Measurements from ENCODE around the gene ARL6IP6.
A peak's percentile ranks its signal among the peaks of the same experiment; 100 is the strongest.
"Not testable (repeated sequence)": the region's sequence is repeated elsewhere in the genome, so short reads cannot be mapped to it uniquely, and the experiment has no call there.

Gene ARL6IP6

DNA sequence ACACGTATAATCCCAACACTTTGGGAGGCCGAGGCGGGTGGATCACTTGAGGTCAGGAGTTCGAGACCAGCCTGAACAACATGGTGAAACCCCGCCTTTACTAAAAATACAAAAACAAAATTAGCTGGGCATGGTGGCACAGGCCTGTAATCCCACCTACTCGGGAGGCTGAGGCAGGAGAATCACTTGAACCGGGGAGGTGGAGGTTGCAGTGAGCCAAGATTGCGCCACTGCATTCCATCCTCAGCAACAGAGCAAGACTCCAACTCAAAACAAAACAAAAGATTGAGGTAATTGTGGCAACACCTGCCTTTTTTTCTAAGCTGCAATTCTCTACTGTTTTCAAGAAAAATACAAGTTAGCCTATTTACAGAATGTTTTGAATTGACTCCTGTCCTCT lies 4.2 kb downstream of the ARL6IP6 start:
- DNase-seq (ENCODE audit: low read depth in 2 of 2) = not testable (repeated sequence)

DNA sequence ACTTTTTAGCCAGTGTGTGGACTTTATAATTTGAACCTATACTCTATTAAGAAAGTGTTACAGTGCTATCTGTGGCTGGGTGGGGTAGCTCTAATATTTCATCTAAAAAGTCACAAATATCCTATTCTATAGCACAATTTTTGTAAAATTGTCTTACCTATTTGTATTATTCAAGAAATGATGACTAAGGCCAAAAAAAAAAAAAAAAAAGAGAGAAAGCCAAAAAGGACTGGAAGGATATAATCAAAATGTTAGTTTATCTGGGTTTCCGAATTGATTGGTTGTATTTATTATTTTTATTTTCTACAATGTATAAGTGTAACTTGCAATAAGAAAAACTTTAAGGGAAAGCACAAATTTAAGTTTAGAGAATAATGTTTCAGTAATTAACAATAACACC lies 5.5 kb downstream of the ARL6IP6 start:
- DNase-seq (ENCODE audit: low read depth in 2 of 2) = no peak

DNA sequence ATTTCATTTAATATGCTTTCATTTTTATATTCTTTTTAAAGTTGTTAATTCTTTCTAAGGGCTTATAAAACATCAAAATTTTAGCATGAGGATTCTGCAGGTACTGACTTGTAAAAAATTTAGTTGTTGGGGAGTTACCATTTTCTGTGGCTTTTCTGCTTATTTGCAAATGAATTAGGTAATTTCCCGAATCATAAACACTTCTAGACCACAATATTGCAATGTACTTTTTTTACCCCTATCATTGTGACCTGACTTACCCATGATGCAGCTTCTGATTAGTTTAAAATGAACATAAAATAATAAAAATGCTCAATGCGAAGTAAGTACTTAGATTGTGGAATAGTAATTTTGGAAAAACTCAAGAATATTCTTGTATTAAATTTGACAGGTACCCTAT lies 11.4 kb downstream of the ARL6IP6 start:
- no peak for DNase-seq (ENCODE audit: low read depth in 2 of 2)

DNA sequence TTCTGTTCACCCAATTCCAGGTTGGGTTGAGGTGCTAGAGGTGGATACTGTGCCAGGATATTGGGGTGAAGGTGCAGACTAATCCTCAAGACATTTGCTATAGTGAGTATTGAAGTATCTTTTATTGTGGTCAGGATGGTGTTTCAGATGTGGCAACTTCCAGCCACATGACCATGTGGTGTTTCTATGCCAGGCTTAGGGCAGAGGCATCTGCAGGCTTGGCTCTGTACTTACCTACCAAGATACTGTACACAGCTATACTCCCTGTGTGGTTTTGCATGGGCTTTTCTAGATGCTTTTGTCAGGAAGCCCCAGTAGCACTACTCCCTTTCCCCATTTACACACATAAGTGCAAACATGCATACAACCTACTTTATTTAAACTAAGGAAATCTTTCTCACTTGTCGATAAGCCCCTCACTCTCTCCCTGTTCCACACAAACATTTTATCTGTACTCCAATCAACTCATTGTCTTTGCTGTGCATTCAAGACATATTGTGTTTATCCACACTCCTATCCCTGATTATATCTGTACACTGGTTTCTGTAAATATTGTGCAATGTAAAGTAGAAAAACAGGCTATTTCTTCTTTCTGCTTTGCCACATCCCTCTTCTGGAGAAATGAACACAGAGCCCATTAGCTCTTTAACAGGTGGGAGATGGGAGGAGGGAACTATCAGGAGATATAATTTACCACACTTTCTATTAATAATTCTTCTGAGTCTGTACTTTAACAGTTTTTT lies 12.3 kb downstream of the ARL6IP6 start:
- peak in 1 of 2 donors; percentile 24 for DNase-seq (ENCODE audit: low read depth in 2 of 2)

DNA sequence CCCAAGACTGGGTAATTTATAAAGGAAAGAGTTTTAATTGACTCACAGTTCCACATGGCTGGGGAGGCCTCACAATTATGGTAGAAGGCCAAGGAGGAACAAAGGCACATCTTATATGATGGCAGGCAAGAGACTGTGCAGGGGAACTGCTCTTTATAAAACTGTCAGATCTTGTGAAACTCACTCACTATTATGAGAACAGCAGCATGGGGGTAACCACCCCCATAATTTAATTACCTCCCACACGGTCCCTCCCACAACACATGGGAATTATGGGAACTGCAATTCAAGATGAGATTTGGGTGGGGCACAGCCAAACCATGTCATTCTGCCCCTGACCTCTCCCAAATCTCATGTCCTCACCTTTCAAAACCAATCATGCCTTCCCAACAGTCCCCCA lies 19.1 kb downstream of the ARL6IP6 start:
- not testable (repeated sequence) for DNase-seq (ENCODE audit: low read depth in 2 of 2)

DNA sequence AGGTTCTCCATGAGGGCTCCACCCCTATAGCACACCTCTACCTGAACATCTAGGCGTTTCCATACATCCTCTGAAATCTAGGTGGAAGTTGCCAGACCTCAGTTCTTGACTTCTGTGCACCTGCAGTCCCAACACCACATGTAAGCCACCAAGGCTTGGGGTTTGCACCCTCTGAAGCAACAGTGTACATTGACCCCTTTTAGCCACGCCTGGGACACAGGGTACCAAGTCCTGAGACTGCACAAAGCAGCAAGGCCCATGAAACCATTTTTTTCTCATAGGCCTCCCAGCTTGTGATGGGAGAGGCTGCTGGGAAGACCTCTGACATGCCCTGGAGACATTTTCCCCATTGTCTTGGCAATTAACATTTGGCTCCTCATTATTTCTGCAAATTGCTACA lies 20.0 kb downstream of the ARL6IP6 start:
- no peak for DNase-seq (ENCODE audit: low read depth in 2 of 2)

DNA sequence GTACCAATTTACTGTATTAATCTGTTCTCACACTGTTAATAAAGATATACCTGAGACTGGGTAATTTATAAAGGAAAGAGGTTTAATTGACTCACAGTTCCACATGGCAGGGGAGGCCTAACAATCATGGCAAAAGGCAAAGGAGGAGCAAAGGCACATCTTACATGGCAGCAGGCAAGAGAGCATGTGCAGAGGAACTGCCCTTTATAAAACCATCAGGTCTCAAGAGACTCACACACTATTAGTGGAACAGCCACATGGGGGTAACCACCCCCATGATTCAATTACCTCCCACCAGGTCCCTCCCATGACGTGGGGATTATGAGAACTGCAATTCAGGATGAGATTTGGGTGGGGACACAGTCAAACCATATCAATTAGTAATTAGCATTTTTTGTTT lies 21.3 kb downstream of the ARL6IP6 start:
- DNase-seq (ENCODE audit: low read depth in 2 of 2) = not testable (repeated sequence)

DNA sequence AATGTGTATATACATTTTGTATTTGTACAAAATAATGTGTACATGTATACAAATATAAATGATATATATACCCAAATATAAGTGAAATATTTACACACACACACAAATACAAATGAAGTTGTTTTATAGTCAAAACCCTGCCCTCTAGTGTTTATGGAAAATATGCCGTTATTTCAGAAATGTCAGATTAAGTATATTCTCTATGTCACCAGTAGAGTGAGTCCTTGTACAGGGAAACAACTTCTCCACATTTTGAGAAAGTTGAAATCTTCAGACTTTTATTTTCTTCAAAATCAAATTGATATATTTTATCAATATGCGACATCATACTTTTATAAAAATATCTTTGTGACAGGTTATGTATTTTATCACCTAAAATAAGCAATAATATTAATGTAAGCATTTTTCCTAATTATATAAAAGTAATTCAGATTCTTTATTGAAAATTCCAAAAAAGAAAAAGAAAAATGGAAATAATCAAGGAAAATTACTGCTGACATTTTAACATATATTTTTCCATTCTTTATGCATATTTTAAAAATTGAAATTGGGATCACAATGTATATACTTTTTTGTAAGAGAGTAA lies 22.4 kb downstream of the ARL6IP6 start:
- no peak for DNase-seq (ENCODE audit: low read depth in 2 of 2)

DNA sequence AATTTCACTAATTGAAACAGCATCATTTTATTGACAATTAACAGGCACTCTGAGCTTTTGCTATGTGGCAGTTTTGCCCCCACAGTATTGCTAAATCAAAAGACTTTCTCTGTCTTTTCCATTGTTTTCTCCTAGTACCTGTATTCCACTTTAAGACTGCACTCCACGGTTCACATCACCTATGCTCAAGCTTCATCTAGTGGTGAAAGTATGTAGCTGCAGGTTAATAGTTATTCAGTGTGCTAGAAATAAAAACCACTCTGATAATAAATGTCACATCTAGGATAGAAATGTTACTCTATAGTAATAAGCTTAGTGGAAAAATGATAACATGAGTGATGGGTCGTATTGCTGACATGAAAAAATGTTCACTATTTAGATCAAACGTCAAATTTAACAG lies 24.6 kb downstream of the ARL6IP6 start:
- DNase-seq (ENCODE audit: low read depth in 2 of 2) = no peak

DNA sequence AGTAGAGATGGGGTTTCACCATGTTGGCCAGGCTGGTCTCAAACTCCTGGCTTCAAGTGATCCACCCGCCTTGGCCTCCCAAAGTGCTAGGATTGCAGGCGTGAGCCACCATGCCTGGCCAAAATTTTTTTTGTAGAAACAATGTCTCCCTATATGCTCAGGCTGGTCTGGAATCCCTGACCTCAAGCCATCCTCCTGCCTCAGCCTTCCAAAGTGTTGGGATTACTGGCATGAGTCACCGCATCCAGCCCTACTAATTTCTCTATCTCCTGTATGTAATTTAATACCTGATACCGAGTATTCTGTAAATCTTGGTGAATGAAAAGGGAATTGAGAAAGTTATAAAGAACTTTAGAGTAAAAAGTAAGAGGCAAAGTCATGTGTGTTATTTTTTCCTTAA lies 29.3 kb downstream of the ARL6IP6 start:
- DNase-seq (ENCODE audit: low read depth in 2 of 2) = not testable (repeated sequence)

DNA sequence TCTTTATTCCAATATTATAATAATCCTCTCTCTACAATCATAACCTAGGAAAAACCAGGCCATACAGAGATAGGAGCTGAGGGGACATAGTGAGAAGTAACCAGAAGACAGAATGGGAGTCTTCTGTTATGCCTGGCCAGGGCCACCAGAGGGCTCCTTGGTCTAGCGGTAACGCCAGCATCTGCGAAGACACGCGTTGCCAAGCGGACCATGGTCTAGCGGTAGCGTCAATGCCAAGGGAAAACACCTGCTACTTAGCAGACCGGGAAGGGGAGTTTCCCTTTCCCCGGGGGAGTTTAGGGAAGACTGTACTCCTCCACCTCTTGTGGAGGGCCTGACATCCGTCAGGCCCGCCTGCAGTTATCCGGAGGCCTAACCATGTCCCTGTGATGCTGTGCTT lies 36.6 kb downstream of the ARL6IP6 start:
- DNase-seq (ENCODE audit: low read depth in 2 of 2) = no peak

DNA sequence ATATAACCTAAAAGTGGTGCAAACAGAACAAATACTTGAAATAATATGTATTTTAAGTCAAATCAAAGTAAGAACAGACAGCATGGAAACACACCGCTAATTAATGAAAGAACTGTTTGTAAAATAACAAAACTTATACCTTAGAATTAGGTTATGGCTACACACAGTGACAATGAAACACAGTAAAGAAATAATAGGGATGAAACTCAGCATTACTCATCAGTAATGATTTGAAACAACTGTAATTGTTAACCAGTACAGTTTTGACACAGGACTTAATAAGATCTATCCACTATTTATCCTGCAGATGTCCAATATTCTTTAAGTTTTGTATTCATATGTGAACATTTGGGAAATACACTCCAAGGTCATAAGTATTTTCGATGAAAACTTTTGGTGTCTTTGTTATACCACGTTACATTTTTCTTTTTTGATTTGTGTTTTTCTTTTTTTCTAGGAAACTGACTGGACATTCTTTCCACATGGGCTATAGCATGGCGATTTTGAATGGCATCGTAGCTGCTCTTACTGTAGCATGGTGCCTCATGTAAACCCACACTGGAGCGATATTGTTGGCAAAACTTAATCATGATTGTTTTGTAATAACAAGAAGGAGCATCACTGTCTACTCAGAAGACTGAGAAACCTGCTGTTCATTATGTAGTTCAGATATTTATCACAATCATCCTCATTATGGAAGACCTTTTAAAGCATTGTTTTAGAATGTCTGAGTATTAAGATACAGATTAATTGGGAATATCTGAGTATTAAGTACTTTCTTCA lies 41.1 kb downstream of the ARL6IP6 start:
- DNase-seq (ENCODE audit: low read depth in 2 of 2) = no peak

DNA sequence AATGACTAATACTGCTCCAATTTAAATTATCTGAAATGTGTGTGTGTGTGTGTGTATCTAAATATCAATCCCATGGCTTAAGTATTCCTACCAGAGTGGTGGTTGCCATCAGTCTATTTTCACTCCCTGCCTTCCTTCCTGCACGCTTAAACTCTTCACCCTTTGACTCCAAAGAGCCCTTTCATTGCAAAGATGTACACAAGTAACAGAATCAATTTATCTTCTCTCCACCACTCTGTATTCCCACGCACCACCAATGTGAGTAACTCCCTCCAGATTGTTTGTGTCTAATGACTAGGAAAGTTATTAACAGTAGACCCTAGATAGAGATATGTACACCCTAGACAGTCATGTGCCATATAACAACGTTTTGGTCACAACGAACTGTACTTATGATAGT lies 42.8 kb downstream of the ARL6IP6 start:
- no peak for DNase-seq (ENCODE audit: low read depth in 2 of 2)

DNA sequence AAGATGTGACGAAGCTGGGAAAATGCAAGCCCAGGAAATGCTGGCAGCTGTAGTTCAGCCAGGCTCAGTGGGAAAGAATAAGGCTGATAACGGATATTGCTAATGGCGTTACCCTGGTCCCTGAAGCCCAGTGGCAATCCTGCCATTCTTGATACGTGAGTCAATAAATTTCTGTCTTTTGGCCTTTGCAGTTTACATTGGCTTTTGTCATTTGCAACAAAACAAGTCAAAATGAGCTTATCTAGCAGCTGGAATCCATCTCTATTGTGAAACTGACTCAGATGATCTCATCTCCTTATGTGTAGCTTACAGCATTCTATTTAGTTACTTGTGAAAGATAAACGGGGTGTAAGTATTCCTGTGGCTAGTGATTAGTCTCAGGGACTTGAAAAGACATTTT lies 43.8 kb downstream of the ARL6IP6 start:
- no peak for DNase-seq (ENCODE audit: low read depth in 2 of 2)

DNA sequence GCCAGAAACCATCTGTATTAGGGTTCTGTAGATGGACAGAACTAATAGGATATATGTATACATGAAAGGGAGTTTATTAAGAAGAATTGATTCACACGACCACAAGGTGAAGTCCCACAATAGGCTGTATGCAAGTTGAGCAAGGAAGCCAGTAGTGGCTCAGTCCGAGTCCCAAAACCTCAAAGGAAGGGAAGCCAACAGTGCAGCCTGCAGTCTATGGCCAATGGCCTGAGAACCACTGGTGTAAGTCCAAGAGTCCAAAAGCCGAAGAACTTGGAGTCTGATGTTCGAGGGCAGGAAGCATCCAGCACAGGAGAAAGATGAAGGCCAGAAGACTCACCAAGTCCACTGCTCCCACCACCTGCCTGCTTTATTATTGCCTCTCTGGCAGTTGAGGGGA lies 44.8 kb downstream of the ARL6IP6 start:
- not testable (repeated sequence) for DNase-seq (ENCODE audit: low read depth in 2 of 2)

DNA sequence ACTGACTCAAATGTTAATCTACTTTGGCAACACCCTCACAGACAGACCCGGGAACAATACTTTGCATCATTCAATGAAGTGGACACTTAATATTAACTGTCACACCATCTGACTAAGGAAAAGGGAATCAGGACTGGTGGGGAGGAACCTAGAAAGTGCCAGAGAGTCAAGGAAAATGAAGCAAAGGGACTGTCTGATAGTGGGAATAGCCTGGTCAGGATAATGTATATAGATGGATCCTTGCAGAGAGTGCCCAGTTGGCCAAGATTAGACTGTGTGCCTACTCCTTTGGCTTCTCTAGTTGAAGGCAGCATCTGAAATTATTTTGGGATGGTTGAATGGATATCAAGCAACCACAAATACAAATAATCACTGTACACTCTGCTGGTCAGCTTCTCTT lies 45.2 kb downstream of the ARL6IP6 start:
- DNase-seq (ENCODE audit: low read depth in 2 of 2) = no peak

DNA sequence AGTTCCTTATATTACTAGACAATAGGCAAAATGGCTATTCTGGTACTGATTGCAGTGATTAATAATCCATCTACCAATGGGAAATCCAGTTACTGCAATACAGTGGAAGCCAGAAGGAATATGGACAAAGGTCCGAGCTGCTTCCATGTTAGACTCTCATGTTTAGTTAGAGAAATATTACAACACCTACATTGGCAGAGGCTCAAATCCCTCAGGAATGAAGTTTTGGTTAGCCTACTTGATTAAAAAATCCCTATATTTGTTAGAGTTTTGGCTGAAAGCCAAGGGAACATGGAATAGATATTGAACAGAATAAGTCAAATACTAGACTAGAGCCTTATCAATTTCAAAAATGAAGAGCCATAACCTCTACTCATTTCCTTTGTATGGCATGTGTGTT lies 48.5 kb downstream of the ARL6IP6 start:
- DNase-seq (ENCODE audit: low read depth in 2 of 2) = no peak

DNA sequence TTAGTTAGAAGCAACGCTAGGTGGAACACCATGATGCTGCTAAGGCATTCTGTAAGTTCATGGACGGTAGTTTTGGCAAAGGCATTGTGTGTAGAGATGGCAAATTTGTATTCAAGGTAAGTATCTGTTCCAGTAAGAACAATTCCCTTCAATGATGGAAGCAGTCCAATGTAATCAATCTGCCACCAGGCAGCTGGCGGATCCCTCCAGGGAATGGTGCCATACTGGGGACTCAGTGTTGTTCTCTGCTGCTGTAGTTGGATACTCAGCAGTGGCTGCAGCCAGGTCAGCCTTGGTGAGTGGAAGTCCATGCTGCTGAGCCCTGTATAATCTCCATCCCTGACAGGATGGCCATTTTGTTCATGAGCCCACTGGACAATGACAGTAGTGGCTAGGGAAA lies 62.8 kb downstream of the ARL6IP6 start:
- DNase-seq (ENCODE audit: low read depth in 2 of 2) = no peak

DNA sequence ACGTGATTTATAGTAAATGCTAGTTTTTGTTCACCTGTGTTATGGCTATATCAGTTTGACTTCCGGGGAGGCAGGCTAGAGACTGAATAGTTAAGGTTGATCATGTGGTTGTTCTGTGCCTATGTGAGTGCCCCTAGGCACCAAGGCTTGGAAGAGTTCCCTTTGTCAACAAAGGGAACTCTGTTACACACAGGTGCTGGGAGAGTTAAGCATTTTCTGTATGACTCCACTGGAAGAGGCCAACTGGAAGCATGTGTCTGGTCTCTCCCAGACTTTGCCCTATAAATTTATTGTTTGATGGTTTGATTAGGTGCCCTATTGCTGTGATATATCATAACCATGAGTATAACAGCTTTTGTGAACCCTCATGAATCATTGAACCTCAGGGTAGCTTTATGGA lies 63.8 kb downstream of the ARL6IP6 start:
- no peak for DNase-seq (ENCODE audit: low read depth in 2 of 2)

DNA sequence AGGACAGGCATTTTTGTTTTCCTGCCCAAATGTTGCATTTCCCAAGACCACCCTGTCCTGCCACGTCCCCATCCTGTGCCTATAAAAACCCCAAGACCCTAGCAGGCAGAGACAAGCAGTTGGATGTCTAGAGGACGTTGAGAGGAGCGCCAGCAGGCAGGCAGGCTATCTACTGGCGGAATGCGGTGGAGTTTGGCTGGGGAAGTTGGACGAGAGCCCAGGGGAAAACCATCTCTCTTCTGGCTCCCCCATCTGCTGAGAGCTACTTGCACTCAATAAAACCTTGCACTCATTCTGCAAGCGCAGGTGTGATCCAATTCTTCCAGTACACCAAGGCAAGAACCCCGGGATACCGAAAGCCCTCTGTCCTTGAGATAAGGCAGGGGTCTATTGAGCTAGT lies 72.5 kb downstream of the ARL6IP6 start:
- no peak for DNase-seq (ENCODE audit: low read depth in 2 of 2)

DNA sequence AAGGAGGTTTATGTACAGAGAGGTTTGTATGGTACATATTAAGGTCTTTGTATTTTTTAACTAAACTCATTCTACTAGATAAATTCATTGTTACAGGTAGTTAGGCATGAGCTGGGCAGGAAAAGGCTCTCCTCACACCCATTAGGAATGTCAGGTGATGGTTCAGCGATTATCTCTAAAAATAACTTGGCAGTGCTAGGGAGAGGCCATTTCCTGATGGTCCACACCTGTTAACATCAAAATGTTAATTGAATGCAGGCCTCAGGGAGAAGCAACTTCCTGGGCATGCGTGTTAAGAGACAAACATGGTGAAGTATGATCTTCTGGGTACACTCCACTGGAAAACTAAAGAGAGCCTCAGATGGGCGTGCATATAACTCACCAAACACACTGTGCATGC lies 73.6 kb downstream of the ARL6IP6 start:
- DNase-seq (ENCODE audit: low read depth in 2 of 2) = no peak

DNA sequence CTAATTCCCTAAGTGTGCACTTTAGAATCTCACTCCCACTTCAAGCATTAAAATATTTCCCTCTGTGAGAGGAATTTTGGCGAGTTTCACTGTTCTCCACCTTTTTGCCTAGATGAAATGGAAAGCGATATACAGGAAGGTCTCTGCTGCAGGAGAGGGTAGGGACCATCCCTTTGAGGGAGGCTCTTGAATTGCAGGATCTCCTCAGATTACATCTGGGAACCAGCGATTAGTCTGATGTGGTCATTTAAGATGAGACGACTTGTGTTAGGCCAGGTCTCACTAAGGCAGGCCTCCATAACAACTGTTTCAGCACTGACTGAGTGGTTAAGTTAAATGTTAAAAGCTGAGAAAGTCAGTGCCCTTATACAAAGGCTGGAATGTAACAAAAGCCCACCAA lies 74.6 kb downstream of the ARL6IP6 start:
- DNase-seq (ENCODE audit: low read depth in 2 of 2) = no peak

DNA sequence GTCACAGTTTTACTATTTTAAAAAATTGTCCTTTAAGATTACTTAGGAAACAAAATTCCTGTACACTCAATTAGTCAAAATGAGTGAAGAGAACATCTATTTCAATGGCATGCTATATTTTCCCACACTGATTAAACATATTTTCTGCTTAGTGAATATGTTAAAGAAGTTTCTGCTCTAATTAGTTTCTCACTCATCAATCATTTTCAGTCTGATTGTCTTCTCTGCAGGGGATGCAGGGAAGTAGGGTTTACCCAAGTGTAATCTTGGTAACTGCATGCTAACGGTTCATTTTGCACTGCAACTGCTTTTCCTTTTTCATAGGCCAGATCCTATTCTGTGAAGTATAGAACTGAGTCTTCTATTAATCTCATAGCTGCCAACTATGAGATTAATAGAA lies 78.5 kb downstream of the ARL6IP6 start:
- no peak for DNase-seq (ENCODE audit: low read depth in 2 of 2)
